Progenitor cell of endocrine pancreas (in vitro differentiated cells): Measurements from ENCODE around the gene TRMT1. TPM values are rescaled to one million over a fixed set of nuclear protein-coding genes. Genes with fewer than 3 reads are reported as not detected.

ENCODE experiments used
- DNase-seq: peaks from one replicate; pipeline ENCODE4 v3.0.0; 2021; ENCODE audit warnings: low spot score; ENCODE audit not compliant: unreplicated experiment
- H3K27ac Mint-ChIP-seq: 2 replicates; pipeline ENCODE4 v1.8.0; 2021; ENCODE audit warnings: mild to moderate bottlenecking, moderate library complexity, mixed read lengths
- H3K27me3 Mint-ChIP-seq: 2 replicates; pipeline ENCODE4 v1.8.0; 2021; ENCODE audit warnings: mixed read lengths
- H3K36me3 Mint-ChIP-seq: 2 replicates; pipeline ENCODE4 v1.8.0; 2022; ENCODE audit warnings: mixed read lengths; ENCODE audit not compliant: insufficient read depth
- H3K4me1 Mint-ChIP-seq: 2 replicates; pipeline ENCODE4 v1.8.0; 2021; ENCODE audit warnings: low read depth, mixed read lengths
- H3K4me3 Mint-ChIP-seq: 2 replicates; pipeline ENCODE4 v1.8.0; 2021; ENCODE audit warnings: low read depth, mild to moderate bottlenecking, moderate library complexity, mixed read lengths
- H3K9me3 Mint-ChIP-seq: 2 replicates; pipeline ENCODE4 v1.8.0; 2021; ENCODE audit warnings: low read depth, mixed read lengths
- total RNA-seq: library from RNA; stranded (reverse); gene quantifications from 2 replicates; pipeline ENCODE4 v1.2.1, GENCODE V29; 2021
- TF ChIP-seq, protein P1 (sequence below): fragments of 200-600 bp; sonication (generic); IDR thresholded peaks from one replicate; pipeline ENCODE4 v1.5.0; 2021; ENCODE audit warnings: antibody characterized with exemption, mild to moderate bottlenecking; ENCODE audit not compliant: unreplicated experiment

TRMT1 gene
- total RNA-seq, 1 donor from 2014 or later = 52.4 TPM

DNA sequence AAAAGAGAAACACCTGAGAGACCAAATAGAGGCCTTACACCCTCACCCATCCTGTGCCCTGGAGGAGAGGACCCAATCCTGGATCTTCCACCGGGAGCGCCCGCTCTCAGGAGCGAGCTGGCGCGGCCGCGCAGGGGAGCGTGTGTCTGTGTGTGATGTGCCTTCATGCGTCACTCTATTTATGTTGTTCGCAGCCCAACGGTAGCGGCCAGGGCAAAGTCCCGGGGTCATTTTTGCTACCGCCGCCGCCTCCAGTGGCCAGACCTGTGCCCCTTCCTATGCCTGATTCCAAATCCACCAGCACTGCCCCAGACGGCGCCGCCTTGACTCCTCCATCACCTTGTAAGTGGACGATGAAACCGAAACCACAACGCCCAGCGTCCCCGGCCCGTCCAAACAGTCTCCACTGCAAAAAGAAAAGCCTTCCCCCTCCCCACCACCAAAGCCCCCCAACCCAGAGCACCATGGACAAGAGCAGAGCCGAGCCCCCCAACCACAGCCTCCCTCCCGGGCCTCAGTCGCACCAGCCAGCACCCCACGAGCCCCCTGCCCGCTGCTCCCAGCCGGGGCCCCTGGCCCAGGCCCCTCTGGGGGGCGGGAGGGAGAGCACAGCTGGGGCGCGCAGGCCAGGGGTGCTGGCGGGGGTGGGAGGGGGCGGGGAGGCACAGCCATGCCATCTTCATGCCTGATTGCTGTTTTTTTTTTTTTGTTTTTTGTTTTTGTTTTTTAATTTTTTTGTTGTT, 28.6 kb downstream of the TRMT1 start:
- no peaks in the 10 kb centered on the region for H3K9me3 Mint-ChIP-seq
- H3K4me3 Mint-ChIP-seq = no peak overlapping the region
- TF ChIP-seq, protein P1, sequence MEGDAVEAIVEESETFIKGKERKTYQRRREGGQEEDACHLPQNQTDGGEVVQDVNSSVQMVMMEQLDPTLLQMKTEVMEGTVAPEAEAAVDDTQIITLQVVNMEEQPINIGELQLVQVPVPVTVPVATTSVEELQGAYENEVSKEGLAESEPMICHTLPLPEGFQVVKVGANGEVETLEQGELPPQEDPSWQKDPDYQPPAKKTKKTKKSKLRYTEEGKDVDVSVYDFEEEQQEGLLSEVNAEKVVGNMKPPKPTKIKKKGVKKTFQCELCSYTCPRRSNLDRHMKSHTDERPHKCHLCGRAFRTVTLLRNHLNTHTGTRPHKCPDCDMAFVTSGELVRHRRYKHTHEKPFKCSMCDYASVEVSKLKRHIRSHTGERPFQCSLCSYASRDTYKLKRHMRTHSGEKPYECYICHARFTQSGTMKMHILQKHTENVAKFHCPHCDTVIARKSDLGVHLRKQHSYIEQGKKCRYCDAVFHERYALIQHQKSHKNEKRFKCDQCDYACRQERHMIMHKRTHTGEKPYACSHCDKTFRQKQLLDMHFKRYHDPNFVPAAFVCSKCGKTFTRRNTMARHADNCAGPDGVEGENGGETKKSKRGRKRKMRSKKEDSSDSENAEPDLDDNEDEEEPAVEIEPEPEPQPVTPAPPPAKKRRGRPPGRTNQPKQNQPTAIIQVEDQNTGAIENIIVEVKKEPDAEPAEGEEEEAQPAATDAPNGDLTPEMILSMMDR = no peak
- H3K36me3 Mint-ChIP-seq = no peaks in the 10 kb centered on the region
- DNase-seq = no peak
- no peak overlapping the region for H3K27ac Mint-ChIP-seq
- H3K4me1 Mint-ChIP-seq = peaks cover 2% of the 10 kb centered on the region
- peaks cover 78% of the 10 kb centered on the region for H3K27me3 Mint-ChIP-seq

DNA sequence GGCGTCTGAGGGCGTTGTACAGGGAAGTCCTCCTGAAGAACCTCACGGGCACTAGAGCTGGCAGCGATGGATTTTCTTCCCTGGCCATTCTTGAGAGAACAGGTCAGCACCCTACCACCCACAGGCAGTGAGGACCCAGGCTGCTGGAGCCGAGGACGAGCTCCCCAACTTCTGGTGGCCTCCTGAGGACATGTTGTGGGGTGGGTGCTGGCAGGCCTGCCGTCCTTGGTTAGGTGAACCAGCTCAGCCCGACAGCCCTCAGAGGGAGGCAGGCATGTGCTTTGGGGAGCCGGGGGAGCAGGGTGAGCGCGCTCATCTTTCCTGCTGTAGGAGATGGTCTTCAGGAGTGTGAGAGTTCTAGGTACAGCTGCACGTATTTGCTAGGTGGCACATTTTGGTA, 29.2 kb downstream of the TRMT1 start:
- no peak overlapping the region for H3K27ac Mint-ChIP-seq

DNA sequence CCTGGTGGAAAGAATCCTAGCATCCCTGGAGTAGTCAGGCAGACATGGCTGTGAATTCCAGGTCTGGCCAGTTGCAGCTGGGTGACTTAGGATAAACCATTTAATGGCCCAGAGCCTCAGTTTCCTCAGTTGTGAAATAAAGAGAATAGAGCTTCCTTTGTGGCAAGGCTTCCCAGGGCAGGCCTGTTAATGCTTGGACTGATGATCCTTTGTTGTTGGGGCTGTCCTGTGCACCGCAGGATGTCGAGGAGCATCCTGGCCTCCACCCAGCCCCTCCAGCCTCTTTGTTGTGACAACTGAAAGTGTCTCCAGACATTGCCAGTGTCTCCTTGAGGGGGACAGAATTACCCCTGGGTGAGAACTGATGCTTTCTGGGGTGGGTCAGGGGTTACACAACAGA, 30.2 kb downstream of the TRMT1 start:
- H3K4me3 Mint-ChIP-seq = no peak overlapping the region
- H3K9me3 Mint-ChIP-seq = no peaks in the 10 kb centered on the region
- DNase-seq = no peak
- H3K36me3 Mint-ChIP-seq = no peaks in the 10 kb centered on the region
- H3K4me1 Mint-ChIP-seq = peaks cover 4% of the 10 kb centered on the region
- no peak overlapping the region for H3K27ac Mint-ChIP-seq
- TF ChIP-seq, protein P1 = no peak
- H3K27me3 Mint-ChIP-seq = peaks cover 80% of the 10 kb centered on the region

More for the DNA sequence above, 29.2 kb downstream of the TRMT1 start:
- H3K36me3 Mint-ChIP-seq = no peaks in the 10 kb centered on the region
- H3K4me1 Mint-ChIP-seq = peaks cover 6% of the 10 kb centered on the region
- TF ChIP-seq, protein P1 = no peak
- peaks cover 80% of the 10 kb centered on the region for H3K27me3 Mint-ChIP-seq
- H3K9me3 Mint-ChIP-seq = no peaks in the 10 kb centered on the region
- no peak overlapping the region for H3K4me3 Mint-ChIP-seq
- no peak for DNase-seq

DNA sequence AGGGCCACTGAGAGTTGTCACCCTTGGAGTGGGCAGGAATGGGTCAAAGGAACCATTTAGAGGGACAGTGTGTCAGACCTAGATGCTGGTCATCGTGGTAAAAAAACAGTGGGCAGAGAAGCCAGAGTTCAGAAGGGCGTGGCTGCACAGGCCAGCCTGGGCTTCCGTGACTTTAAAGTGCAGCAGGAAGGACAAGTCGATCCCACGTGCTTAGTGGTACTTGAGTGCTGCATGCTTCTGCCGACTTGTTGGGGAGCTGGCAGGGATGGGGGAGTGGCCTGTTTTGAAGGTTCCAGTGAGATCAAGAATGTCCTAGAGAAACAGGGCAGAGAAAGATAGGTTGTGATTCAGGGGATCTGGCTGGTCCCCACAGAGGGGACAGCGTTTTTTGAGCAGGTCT, 30.9 kb downstream of the TRMT1 start:
- no peaks in the 10 kb centered on the region for H3K36me3 Mint-ChIP-seq
- TF ChIP-seq, protein P1 = no peak
- peaks cover 4% of the 10 kb centered on the region for H3K4me1 Mint-ChIP-seq
- DNase-seq = no peak
- no peak overlapping the region for H3K4me3 Mint-ChIP-seq
- no peak overlapping the region for H3K27ac Mint-ChIP-seq
- peaks cover 73% of the 10 kb centered on the region for H3K27me3 Mint-ChIP-seq
- H3K9me3 Mint-ChIP-seq = no peaks in the 10 kb centered on the region

DNA sequence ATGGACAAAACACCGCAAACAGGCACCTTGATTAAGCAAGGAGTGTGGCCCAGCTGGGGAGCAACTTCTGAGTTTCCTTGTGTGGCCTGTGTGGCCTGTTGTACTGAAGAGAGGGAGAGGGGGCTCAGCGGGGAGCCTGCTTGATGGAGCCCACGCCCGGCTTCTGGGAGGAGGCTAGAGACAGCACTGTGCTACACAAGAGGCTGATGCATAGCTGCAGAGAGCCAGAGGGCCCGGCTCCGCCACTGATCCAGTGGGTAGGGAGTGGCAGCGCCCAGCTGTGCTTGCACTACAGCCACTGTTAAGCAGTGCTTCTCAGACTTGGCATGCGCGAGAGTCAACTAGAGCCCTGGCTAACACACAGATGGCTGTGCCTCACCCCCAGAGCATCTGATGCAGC, 32.9 kb downstream of the TRMT1 start:
- H3K27me3 Mint-ChIP-seq = peaks cover 69% of the 10 kb centered on the region
- no peak for DNase-seq

More for the DNA sequence above, 32.9 kb downstream of the TRMT1 start:
- no peak overlapping the region for H3K4me3 Mint-ChIP-seq
- H3K4me1 Mint-ChIP-seq = peaks cover 4% of the 10 kb centered on the region
- no peaks in the 10 kb centered on the region for H3K36me3 Mint-ChIP-seq
- H3K9me3 Mint-ChIP-seq = no peaks in the 10 kb centered on the region
- H3K27ac Mint-ChIP-seq = no peak overlapping the region
- TF ChIP-seq, protein P1 = no peak
